Hepatic stellate cell (primary cell): ENCODE data around the gene CDKL1.
A peak's percentile ranks its signal among the peaks of the same experiment; 100 is the strongest.
"Not testable (repeated sequence)": the region's sequence is repeated elsewhere in the genome, so short reads cannot be mapped to it uniquely, and the experiment has no call there.

ENCODE experiments used
- DNase-seq: peaks from one replicate; pipeline ENCODE4 v3.0.0; 2011; ENCODE audit warnings: low spot score

Gene CDKL1

GRCh38 chr14:50331596-50331995 is 65.1 kb downstream of the CDKL1 start:
- no peak for DNase-seq

- DNase-seq, result peak; percentile 74
Measured at GRCh38 chr14:50321009-50321660, 75.5 kb downstream of the CDKL1 start.

- DNase-seq, result peak; percentile 41
Measured at GRCh38 chr14:50320283-50320682, 76.4 kb downstream of the CDKL1 start.

GRCh38 chr14:50319721-50320120 is 77.0 kb downstream of the CDKL1 start:
- DNase-seq, result no peak

- DNase-seq, result no peak
Measured at GRCh38 chr14:50319293-50319692, 77.4 kb downstream of the CDKL1 start.

GRCh38 chr14:50318031-50318626 is 78.6 kb downstream of the CDKL1 start:
- DNase-seq, result peak; percentile 40

- not testable (repeated sequence) for DNase-seq
Measured at GRCh38 chr14:50314098-50314497, 82.6 kb downstream of the CDKL1 start.

GRCh38 chr14:50312734-50313054 is 84.0 kb downstream of the CDKL1 start:
- no peak for DNase-seq

GRCh38 chr14:50311972-50312733 is 84.5 kb downstream of the CDKL1 start, which contains the start of the genes DMAC2L and L2HGDH:
Gene DMAC2L, plus strand, starts transcription at chr14:50312324. Its CDS starts 9,164 bp downstream, at chr14:50321488.
Gene L2HGDH, minus strand, starts transcription at chr14:50312229. Its CDS starts 79 bp downstream, at chr14:50312150.
- DNase-seq, result peak; percentile 98

- peak; percentile 9 for DNase-seq
Measured at GRCh38 chr14:50311337-50311971, 85.2 kb downstream of the CDKL1 start.

GRCh38 chr14:50310445-50310844 is 86.2 kb downstream of the CDKL1 start:
- DNase-seq, result no peak

GRCh38 chr14:50308363-50308915 is 88.2 kb downstream of the CDKL1 start:
- no peak for DNase-seq

- no peak for DNase-seq
Measured at GRCh38 chr14:50303744-50304471, 92.8 kb downstream of the CDKL1 start.

GRCh38 chr14:50301914-50302313 is 94.8 kb downstream of the CDKL1 start:
- DNase-seq, result no peak

GRCh38 chr14:50299585-50299984 is 97.1 kb downstream of the CDKL1 start:
- DNase-seq, result no peak

GRCh38 chr14:50290306-50290705 is 106.4 kb downstream of the CDKL1 start:
- DNase-seq, result no peak

- no peak for DNase-seq
Measured at GRCh38 chr14:50288146-50288545, 108.5 kb downstream of the CDKL1 start.

GRCh38 chr14:50285861-50286260 is 110.8 kb downstream of the CDKL1 start:
- no peak for DNase-seq
